GM12878 (cell line): Measurements from ENCODE around the gene WNK2.

Experiments used
- CTCF ChIP-seq, 3 experiments: IDR thresholded peaks in 2 of 3; conservative IDR thresholded peaks in 1 of 3; 2 replicates each; pipeline ENCODE4 v1.5.1; 2011; ENCODE audit warnings: low read depth in 3 of 3, low read length in 3 of 3, mild to moderate bottlenecking in 3 of 3, control low read depth in 2 of 3, moderate library complexity in 2 of 3, inconsistent platforms in 1 of 3, mixed read lengths in 1 of 3; ENCODE audit not compliant: control insufficient read depth in 2 of 3, insufficient read depth in 1 of 3; ENCODE audit errors: extremely low read depth in 1 of 3
- EZH2 ChIP-seq: IDR thresholded peaks from 2 replicates; pipeline ENCODE4 v1.6.1; 2012; ENCODE audit warnings: low read depth, mild to moderate bottlenecking, control low read depth, inconsistent platforms, low read length, borderline replicate concordance; ENCODE audit not compliant: control insufficient read depth
- MAX ChIP-seq: IDR thresholded peaks from 2 replicates; pipeline ENCODE4 v1.6.1; 2012; ENCODE audit warnings: low read depth, low read length, improper control_type of control experiment
- MYC ChIP-seq: IDR thresholded peaks from 2 replicates; pipeline ENCODE4 v1.6.1; 2011; ENCODE audit warnings: mild to moderate bottlenecking, low read length, moderate library complexity, inconsistent platforms; ENCODE audit not compliant: insufficient read depth, insufficient replicate concordance, insufficient read length, severe bottlenecking
- POLR2A ChIP-seq: IDR thresholded peaks from 2 replicates; pipeline ENCODE4 v1.6.1; 2011; ENCODE audit warnings: low read depth, mild to moderate bottlenecking, low read length
- REST ChIP-seq: IDR thresholded peaks from 2 replicates; pipeline ENCODE4 v1.6.1; 2012; ENCODE audit warnings: mild to moderate bottlenecking, low read depth, low read length

GRCh38 chr9:93134740-93135444 is 49.0 kb upstream of the WNK2 start:
- TF ChIP-seq CTCF (IDR thresholded peaks at IDR 0.05 in 2 of 3, conservative IDR thresholded peaks at IDR 0.05 in 1 of 3; ENCODE audit: control insufficient read depth in 2 of 3, extremely low read depth in 1 of 3, insufficient read depth in 1 of 3, low read depth in 3 of 3, low read length in 3 of 3), result no peak
- TF ChIP-seq REST, result no peak
- TF ChIP-seq EZH2, result no peak
- no peak for TF ChIP-seq POLR2A
- no peak for TF ChIP-seq MYC
- TF ChIP-seq MAX, result no peak
